BLaER1 (cell line): ENCODE results near the gene IL1RN.

ENCODE experiments used
- H3K27ac ChIP-seq: shearing (Covaris generic); formaldehyde crosslinking; 2 replicates; pipeline ENCODE4 v1.8.1; 2022
- H3K27me3 ChIP-seq: shearing (Covaris generic); formaldehyde crosslinking; 2 replicates; pipeline ENCODE4 v1.8.1; 2022
- H3K36me3 ChIP-seq: shearing (Covaris generic); formaldehyde crosslinking; 2 replicates; pipeline ENCODE4 v1.8.1; 2022
- H3K4me1 ChIP-seq: shearing (Covaris generic); formaldehyde crosslinking; 2 replicates; pipeline ENCODE4 v1.8.1; 2022
- H3K4me2 ChIP-seq: shearing (Covaris generic); formaldehyde crosslinking; 2 replicates; pipeline ENCODE4 v1.8.1; 2022
- H3K4me3 ChIP-seq: shearing (Covaris generic); formaldehyde crosslinking; 2 replicates; pipeline ENCODE4 v1.8.1; 2022
- H3K9ac ChIP-seq: shearing (Covaris generic); formaldehyde crosslinking; 2 replicates; pipeline ENCODE4 v1.8.1; 2022
- H3K9me3 ChIP-seq: shearing (Covaris generic); formaldehyde crosslinking; 2 replicates; pipeline ENCODE4 v1.8.1; 2022
- H4K20me1 ChIP-seq: shearing (Covaris generic); formaldehyde crosslinking; 2 replicates; pipeline ENCODE4 v1.8.1; 2022
- Cebpa-rat ChIP-seq: shearing (Covaris generic); IDR thresholded peaks from 2 replicates; pipeline ENCODE4 v1.8.1; 2022

Gene IL1RN

GRCh38 chr2:113150258-113150601 is 22.8 kb downstream of the IL1RN start:
- H3K9me3 ChIP-seq = no peaks in the 10 kb centered on the region
- no peak overlapping the region for H3K4me3 ChIP-seq
- no peak overlapping the region for H3K27ac ChIP-seq
- H3K4me1 ChIP-seq = peaks cover 13% of the 10 kb centered on the region
- no peak overlapping the region for H3K9ac ChIP-seq
- no peak for TF ChIP-seq Cebpa-rat
- H3K36me3 ChIP-seq = no peaks in the 10 kb centered on the region
- no peaks in the 10 kb centered on the region for H4K20me1 ChIP-seq
- no peak overlapping the region for H3K4me2 ChIP-seq
- H3K27me3 ChIP-seq = no peaks in the 10 kb centered on the region

- Histone ChIP-seq H3K4me1 (peaks cover 15% of the 10 kb centered on the region), H3K9ac (no peak overlapping the region), H4K20me1 (no peaks in the 10 kb centered on the region), H3K4me2 (no peak overlapping the region), H3K9me3 (no peaks in the 10 kb centered on the region), H3K36me3 (no peaks in the 10 kb centered on the region), H3K4me3 (no peak overlapping the region), H3K27me3 (peaks cover 34% of the 10 kb centered on the region), H3K27ac (no peak overlapping the region)
- TF ChIP-seq Cebpa-rat = no peak
Measured at GRCh38 chr2:113155331-113155730, 27.9 kb downstream of the IL1RN start.

DNA sequence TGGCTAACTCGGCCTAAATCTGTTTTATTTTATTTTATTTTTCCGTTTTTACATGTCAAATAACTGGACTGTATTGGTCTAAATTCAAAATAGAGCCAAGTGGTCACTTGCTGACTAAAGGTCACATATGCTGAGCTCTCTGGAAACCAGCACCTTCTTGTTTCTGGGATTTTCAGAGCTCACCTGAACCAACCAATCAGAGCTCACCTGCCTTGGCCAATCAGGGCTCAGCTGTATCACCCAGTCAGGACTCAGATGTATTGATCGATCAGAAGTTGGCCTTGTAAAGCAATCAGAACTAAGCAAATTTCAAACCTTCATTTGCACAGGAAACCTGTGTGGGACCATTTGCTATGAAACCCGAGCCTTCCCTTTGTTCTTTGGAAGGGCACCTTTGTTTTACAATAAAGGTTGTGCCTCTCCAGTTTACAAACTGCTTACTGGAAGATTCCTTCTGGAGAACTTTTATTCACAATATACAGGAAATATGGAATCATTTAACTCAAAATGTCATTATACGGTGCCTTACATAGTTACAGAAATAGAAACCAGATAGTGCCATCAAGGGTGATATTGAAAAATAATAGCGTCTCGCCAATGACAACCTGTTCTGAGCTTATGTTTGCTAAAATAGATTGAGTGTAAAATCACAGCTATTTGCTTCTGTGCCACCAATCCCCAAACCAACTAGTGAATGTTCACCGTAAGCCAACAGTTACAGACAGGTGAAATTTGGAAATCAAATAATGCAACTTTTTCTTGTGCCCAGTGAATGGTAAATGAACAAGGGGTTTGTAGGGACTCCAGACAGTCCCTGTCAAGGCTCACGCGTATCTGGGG is 29.1 kb downstream of the IL1RN start:
- Histone ChIP-seq H3K9ac (no peak overlapping the region), H4K20me1 (no peaks in the 10 kb centered on the region), H3K4me2 (peak overlapping the region; percentile 95), H3K4me3 (peak overlapping the region; percentile 70), H3K36me3 (no peaks in the 10 kb centered on the region), H3K4me1 (peaks cover 15% of the 10 kb centered on the region), H3K27ac (no peak overlapping the region), H3K27me3 (peaks cover 34% of the 10 kb centered on the region), H3K9me3 (no peaks in the 10 kb centered on the region)
- TF ChIP-seq Cebpa-rat = no peak

DNA sequence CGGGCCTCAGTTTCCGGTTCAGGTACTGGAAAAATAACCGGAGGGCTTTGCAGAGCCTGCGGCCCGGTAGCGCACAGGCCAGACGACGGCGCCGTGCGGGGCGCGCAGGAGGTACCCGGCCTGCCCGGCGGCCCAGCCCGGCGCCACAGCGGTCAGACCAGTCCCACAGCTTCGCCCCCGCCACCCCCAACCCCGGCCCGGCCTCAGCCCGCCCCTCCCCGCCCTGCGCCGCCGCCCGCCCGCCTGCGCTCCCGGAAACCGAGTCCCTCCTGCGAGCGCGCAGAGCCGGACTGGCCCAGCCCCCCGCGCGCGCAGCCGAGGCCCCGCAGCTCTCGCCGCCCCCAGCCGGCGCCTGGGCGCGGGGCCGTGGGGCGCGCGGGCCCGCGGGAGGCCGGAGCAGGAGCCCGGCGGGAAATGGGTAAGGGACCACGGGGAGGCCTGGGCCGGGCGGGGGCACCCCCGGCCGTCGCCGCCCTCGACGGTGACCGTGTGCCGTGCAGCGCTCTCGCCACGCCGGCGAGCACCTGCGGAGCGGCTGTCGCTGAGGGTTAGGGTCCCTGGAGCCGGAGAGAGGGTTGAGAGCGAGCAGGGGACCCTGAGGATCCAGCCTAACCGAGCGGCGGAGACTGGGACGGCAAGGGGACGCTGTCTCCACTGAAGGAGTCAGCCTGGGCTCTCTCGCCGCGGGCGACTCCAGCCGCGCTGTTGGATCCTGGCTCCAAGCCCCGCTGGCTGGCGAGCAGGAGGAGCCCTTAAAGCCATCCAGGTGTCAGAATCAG is 29.9 kb downstream of the IL1RN start:
- Histone ChIP-seq H3K27me3 (peaks cover 34% of the 10 kb centered on the region), H3K9me3 (no peaks in the 10 kb centered on the region), H3K4me1 (peaks cover 15% of the 10 kb centered on the region), H3K4me3 (peak overlapping the region; percentile 70), H3K27ac (peak overlapping the region; percentile 56), H3K9ac (peak overlapping the region; percentile 73), H4K20me1 (no peaks in the 10 kb centered on the region), H3K4me2 (peak overlapping the region; percentile 95), H3K36me3 (no peaks in the 10 kb centered on the region)
- no peak for TF ChIP-seq Cebpa-rat

GRCh38 chr2:113157897-113158753 is 30.7 kb downstream of the IL1RN start:
- Histone ChIP-seq H3K27me3 (peaks cover 34% of the 10 kb centered on the region), H3K9me3 (no peaks in the 10 kb centered on the region), H3K27ac (no peak overlapping the region), H3K4me2 (peak overlapping the region; percentile 95), H3K4me1 (peaks cover 15% of the 10 kb centered on the region), H4K20me1 (no peaks in the 10 kb centered on the region), H3K4me3 (peak overlapping the region; percentile 70), H3K9ac (peak overlapping the region; percentile 73), H3K36me3 (no peaks in the 10 kb centered on the region)
- no peak for TF ChIP-seq Cebpa-rat

- H4K20me1 ChIP-seq = no peaks in the 10 kb centered on the region
- H3K4me2 ChIP-seq = no peak overlapping the region
- no peaks in the 10 kb centered on the region for H3K36me3 ChIP-seq
- H3K27me3 ChIP-seq = peaks cover 34% of the 10 kb centered on the region
- no peak for TF ChIP-seq Cebpa-rat
- H3K4me1 ChIP-seq = peaks cover 15% of the 10 kb centered on the region
- no peak overlapping the region for H3K9ac ChIP-seq
- no peak overlapping the region for H3K27ac ChIP-seq
- no peak overlapping the region for H3K4me3 ChIP-seq
- no peaks in the 10 kb centered on the region for H3K9me3 ChIP-seq
Measured at GRCh38 chr2:113158884-113159553, 31.6 kb downstream of the IL1RN start.

DNA sequence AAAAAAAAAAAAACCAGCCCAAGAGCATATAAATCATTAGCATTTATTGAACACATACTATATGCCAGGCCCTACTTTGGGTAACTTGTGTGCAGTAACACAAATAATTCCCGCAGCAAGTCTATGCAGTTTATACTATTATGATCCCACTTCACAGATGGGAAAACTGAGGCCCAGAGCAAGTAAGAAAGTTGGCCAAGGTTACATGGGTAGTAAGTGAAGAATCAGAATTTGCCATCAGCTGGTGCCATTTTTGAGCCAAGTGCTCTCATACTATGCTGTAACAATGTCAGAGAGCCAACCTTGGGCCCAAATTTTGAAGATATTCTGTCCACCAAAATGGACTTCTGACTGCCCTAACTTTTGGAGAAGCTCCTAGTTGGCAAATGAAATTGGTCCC is 32.9 kb downstream of the IL1RN start:
- Histone ChIP-seq H3K9ac (no peak overlapping the region), H3K27ac (no peak overlapping the region), H3K4me1 (peaks cover 18% of the 10 kb centered on the region), H3K4me3 (no peak overlapping the region), H3K9me3 (no peaks in the 10 kb centered on the region), H3K4me2 (no peak overlapping the region), H3K27me3 (peaks cover 34% of the 10 kb centered on the region), H3K36me3 (no peaks in the 10 kb centered on the region), H4K20me1 (no peaks in the 10 kb centered on the region)
- TF ChIP-seq Cebpa-rat = no peak

GRCh38 chr2:113160962-113161361 is 33.6 kb downstream of the IL1RN start:
- H3K4me3 ChIP-seq = no peak overlapping the region
- peaks cover 21% of the 10 kb centered on the region for H3K4me1 ChIP-seq
- H3K27ac ChIP-seq = no peak overlapping the region
- H4K20me1 ChIP-seq = no peaks in the 10 kb centered on the region
- TF ChIP-seq Cebpa-rat = no peak
- peaks cover 31% of the 10 kb centered on the region for H3K27me3 ChIP-seq
- no peak overlapping the region for H3K4me2 ChIP-seq
- H3K36me3 ChIP-seq = no peaks in the 10 kb centered on the region
- no peak overlapping the region for H3K9ac ChIP-seq
- no peaks in the 10 kb centered on the region for H3K9me3 ChIP-seq

DNA sequence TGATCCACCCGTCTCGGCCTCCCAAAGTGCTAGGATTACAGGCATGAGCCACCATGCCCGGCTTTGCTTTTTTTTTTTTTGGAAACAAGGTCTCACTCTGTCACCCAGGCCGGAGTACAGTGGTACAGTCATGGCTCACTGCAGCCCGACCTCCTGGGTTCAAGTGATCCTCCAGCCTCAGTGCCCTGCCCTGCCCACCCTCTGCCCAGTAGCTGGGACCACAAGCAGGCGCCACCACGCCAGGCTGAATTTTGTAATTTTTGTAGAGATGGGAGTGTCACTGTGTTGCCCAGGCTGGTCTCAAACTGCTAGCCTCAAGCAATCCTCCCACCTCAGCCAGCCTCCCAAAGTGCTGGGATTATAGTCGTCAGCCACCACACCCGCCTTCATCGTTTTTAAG is 34.8 kb downstream of the IL1RN start:
- H3K27ac ChIP-seq = no peak overlapping the region
- H3K9ac ChIP-seq = no peak overlapping the region
- no peak overlapping the region for H3K4me3 ChIP-seq
- H3K4me1 ChIP-seq = peaks cover 14% of the 10 kb centered on the region
- no peaks in the 10 kb centered on the region for H4K20me1 ChIP-seq
- H3K36me3 ChIP-seq = no peaks in the 10 kb centered on the region
- H3K27me3 ChIP-seq = peaks cover 20% of the 10 kb centered on the region
- TF ChIP-seq Cebpa-rat = no peak
- H3K4me2 ChIP-seq = no peak overlapping the region
- H3K9me3 ChIP-seq = no peaks in the 10 kb centered on the region
